Measurements from ENCODE around the gene CHST8.

CHST8 gene

GRCh38 chr19:33799476-33799875 lies 177.7 kb downstream of the CHST8 start:
- no peak for DNase-seq

DNA sequence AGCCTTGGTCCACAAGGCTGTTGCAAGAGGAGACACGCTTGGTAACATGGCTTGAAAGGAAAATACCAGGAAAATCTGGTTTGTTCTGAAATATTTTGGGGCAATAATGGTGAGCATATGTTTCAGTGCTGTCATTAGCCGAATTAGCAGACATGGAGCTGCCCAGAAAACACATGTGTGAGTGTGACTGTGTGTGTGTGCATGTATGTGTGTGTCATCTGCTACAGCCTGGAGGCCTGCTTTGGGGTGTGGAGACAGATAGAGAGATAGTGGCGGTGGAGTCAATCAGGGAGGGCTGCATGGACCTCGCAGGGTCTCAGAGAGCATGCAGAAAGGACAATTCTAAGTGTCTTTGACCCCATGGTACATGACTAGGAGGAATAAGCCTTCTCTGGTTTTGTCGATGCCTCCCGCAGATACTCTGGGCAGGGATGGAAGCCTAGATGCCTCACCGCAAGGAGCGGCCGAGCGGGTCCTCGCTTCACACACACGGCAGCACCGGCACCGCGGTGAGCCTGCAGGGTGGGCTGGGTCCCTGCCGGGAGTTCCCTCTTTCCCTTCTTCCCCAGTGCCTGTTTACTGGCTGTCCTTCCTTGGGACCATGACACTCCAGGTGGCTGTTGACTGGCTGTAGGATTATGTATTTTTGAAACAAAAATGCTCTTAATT lies 178.4 kb downstream of the CHST8 start:
- no peak for DNase-seq

DNA sequence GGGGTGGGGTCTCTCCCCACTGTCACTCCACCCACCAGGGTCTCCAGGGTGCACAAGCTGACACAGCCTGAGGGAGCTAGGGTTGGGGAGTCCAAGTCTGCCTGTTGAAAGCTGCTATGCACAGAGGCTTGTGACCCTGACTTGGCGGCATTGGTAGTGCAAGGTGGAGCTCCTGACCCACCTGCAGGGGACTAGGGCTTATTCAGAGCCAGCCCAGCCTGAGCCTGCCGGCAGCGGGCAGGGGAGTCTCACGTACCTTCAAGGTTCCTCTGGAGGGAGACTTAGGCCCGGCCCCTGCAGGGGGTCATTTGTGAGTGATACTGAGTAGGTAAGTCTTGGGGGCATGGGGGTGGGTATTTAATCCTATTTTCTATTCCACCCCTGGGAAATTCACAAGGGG lies 179.7 kb downstream of the CHST8 start:
- DNase-seq, result no peak

DNA sequence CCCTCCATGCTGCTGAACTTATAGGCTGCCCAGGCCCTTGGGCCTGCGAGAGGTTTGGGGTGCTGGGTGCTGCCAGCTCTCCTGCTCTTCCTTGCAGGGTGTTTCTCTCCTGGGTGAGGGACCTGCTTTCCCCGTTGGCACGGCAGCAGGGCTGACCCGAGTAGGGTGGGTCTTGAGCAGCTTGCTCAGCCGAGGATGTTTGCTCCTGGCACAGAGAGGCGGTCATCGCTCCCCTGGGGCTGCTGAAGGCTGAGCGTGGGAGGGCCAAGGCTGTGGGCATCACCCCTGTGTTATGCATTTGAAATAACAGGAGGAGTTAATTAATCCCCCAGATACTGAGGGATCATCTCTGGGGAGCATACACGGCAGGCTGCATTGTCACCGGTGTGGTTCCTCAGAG lies 180.2 kb downstream of the CHST8 start:
- DNase-seq, result no peak

GRCh38 chr19:33802801-33803200 lies 181.0 kb downstream of the CHST8 start:
- no peak for DNase-seq

DNA sequence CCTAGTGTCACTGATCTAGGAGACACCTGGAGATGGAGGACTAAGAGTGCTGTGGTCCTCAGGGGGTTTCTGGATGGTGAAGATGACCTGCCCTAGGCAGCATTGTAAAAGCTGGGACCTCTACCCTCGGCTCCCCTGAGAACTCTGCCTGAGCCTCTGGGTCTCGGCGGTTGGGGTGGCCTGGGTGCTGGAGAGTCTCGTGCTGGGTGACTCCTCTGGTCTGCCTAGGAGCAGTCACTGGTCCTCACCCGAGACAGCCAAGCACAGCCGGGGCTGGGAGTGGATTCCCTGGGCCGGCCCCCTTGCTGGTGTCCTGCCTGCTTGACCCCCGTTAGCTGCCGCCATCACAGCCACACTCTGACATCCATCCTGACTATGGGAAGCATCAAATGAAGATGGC lies 181.6 kb downstream of the CHST8 start:
- no peak for DNase-seq

DNA sequence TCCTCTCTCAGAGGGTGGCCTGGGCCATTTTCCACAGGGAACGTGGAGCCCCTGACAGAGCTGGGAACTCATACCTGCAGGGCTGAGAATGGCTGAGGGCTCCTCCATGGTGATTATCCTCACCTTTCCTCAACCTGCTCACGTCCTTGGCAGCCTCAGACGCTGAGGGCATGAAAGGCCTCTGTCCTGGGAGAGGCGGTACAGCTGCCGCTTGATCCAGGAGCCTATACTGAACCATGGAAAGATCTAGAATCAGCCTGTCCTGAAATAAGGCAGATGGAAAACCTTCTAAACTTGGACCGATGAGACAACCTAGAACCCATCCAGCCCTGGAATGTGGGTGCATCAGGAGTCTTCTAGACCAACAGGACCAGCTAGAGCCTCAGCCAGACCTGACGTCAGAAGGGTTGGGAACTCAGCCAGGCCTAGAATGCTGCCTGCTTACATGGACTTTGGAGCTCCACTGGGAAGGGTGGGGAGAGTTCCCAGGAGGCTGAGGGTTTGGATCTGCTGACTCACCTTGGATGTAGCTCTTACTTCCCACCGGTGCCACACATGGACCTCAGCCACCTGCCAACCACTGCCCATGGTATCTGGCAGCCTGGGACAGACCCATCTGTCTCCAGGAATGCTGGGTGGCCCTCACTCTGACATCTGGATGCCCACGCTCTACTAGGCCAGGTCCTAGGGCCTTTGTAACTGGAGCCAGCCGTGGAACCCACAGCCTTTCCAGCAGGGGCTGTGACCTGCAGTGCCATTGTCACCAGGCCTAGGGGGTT lies 182.5 kb downstream of the CHST8 start:
- DNase-seq, result no peak

DNA sequence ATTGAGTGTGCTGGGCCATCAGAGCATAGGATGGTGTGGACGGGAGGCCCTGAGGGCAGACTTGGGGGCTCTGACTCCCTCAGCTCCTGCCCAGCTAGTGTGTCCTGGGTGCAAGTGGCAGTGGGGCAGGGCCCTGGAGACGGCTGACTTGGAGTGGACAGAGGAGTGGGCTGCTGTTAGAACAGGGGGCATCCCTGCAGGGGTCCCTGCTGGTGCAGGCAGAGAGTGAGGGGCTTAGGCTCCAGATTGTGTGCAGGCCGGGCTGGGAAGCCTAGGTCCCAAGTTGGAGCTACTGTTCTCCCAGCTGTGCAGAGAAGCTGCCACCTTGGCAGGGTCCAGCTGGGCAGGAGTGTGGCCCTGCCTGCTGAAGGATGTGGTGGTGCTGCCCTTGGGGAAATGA lies 183.6 kb downstream of the CHST8 start:
- DNase-seq, result no peak

DNA sequence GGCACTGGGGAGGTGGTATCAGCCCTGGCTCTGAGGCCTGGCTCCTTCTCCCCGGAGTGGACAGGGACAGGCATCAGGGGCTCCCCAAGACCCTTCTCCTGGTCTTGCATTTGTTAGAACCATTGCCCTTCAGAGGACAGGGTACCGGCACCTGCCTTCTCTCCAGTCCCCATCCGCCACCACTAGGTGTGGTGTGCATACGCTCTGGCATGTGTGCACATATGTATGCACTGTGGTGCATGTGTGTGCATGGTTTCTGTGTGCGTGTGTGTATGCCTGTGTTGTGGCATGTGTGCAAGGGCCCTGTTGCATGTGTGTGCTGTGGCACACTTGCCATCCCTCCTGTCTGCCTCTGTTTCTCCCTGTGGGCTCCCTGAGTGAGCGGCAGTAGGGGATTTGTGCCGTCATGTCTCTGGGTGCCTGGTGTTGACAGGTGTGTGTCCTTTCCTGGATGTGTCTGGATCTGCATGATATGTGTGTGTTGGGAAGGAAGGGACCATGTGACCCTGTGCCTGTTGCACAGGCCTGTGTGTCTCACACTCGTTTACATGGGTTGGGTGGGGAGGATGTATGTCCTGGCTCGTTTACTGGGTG lies 184.2 kb downstream of the CHST8 start:
- DNase-seq, result no peak

GRCh38 chr19:33806434-33806881 lies 184.7 kb downstream of the CHST8 start:
- no peak for DNase-seq

GRCh38 chr19:33808399-33808798 lies 186.6 kb downstream of the CHST8 start:
- DNase-seq, result no peak

DNA sequence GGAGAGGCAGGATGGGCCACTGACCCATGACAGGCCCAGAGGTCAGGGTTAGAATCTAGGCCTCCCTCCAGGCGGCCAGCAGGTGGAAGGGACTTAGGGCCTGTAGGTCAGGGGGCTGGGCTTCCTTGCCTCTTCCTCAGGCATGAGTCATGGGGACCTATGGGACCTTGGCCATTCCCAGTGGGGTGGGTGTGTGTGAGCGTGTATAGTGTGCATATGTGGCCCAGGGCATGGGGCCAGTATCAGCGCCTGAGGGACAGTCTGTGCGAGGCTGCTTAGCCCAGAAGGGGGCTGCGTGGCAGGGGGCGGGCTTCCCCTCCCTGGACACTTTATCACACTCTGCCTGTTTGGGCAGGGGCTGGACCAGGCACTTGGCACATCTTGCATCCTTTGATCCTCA lies 188.2 kb downstream of the CHST8 start:
- DNase-seq, result no peak

DNA sequence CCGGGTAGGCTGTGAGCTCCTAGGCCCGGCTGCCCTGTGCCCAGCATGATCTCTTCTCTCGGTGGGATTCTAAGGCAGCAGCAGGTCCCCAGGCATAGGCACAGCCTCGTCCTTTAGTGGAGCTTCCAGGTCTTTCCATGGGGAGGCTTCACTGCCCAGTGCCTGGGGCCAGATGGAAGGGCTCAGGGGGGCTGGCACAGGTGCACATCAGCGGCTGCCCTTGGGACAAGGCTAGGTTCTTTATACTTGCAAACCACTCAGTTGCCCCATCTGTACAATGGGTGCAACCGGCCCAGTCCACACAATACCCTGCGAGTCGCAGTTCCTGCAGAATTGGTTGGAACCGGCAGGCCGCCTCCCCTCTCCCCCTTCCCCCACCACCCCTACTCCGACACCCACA lies 189.1 kb downstream of the CHST8 start:
- DNase-seq, result no peak

- DNase-seq, result no peak
Observed at GRCh38 chr19:33811246-33811645, 189.5 kb downstream of the CHST8 start.

GRCh38 chr19:33811736-33812387 lies 190.1 kb downstream of the CHST8 start:
- DNase-seq, result no peak

DNA sequence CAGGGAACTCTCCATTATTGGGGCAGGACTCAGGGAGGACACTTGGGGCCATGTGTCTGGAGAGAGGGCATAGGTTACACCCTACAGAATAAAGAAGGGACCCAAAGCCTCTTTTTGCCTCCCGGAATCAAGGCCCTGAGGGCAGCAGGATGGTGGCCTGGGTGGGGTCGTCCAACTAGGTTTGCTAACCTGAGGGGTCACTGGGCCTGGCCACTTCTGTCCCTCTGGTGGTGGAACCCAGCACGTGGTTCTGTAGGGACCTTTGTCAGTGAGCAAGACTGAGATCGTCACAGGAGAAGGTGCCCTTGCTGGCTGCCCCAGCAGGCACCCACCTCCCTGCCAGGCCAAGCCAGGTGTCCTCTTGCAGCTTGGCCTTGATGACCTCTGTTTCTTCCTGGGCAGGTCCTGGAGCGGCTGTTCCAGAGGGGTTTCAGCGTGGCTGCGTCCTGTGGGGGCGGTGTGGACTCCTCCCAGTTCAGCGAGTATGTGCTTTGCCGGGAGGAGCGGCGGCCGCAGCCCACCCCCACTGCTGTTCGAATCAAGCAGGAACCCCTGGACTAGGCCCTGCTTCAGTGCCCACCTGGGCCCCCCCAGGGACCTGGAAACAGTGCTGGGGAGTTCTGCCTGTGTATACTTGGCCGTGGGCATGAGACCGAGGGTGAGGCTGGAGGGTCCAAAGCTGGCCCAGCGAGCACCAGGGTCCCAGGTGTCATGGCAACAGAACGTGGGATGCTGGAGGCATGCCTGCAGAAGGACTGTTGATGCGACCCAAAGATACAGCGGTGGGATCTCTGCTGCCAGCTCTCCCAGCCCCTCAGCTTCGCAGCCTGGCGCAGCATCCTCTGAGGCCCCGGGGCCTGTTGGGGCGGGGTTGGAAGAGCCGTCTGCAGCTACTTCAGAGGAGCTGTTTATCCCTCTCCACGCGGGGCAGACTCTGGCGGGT lies 190.9 kb downstream of the CHST8 start:
- no peak for DNase-seq

DNA sequence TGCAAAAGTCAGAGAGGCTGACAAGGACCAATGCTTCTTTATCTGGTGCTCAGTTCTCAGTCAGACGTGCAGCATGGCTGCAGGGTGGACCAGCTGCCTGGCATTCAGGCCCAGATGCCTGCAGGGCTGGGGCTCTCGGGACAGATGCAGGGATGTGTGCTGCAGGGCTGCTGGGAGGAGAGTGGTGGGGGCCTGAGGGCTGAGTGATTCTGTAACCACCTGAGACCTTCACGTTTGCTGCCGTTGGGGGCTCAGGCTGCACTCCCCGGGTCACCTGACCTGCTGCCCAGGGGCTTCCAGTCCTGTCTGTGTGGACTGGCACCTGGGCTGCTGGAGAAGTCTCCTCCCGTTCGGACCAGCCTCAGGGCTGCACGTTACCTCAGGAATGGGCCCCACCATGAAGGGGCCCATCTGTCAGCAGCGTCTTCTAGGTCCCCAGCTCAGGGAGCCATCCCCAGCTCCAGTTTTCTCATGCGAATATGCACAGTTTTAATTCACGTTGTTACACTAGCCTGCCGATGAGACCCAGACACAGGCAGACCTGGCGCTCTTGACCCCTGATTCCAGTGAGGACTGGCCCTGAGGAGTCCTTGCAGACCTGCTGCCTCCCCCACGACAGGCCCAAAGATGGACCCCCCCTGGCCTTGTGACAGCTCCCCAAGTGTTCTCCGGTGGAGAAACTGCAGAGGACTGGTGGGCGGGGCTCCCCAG lies 191.8 kb downstream of the CHST8 start:
- DNase-seq, result no peak

DNA sequence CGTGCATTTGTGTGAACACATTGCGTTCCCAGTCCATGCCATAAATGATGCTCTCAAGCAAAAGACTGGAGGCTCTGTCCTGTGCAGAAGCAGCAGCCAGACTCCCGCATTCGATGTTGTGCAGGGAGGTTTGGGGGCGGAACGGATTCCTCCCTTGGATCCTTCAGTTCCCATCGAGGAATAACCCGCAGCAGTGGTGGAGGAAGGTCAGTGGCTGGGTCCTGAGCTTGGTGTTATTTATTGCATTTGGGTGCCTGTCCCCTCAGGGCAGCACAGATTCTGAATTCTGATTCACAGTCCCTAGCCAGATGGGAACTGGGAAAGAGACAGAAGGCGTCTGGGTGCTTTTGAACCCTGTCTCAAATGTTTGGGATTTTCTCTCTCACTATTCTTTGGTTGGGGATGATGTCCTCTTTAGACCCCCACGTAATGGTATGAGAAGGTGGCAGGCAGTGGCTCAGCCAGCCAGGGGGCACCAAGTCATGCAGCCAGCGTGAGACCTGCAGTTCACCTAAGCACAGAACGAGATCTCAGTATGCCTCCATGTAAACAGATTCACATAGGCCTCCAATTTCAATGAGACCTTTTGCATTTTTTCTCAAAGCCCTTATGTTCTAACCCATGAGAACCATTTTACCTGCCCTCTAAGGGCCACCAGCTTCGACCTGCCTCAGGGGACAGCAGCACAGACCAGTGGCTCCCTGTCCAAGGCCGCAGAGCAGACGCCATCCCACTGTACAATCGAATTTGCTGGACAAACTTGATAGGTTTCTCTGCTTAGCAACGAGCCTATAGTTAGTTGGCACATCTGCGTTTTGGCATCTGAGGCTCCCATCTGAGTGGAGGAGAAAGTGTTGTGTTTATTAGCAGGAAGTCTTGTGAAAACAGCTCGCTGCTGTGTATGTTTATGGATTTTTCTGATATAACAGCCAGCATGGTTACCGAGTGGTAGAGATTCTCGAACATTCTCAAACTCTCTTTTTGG lies 192.7 kb downstream of the CHST8 start:
- DNase-seq, result no peak

- no peak for DNase-seq
Observed at GRCh38 chr19:33815380-33816340, 193.9 kb downstream of the CHST8 start.

Data from cerebellar nuclear complex (tissue), 1 donor.